Activated T-cell treated with anti-CD3 and anti-CD28 coated beads, Interleukin-2, amount 50 U/mL, for 24 hours (primary cell): ENCODE results near the gene MEGF9.
"Not testable (repeated sequence)": the region's sequence is repeated elsewhere in the genome, so short reads cannot be mapped to it uniquely, and the experiment has no call there.

Source experiments
- DNase-seq: peaks from one replicate; pipeline ENCODE4 v3.0.0-alpha.2; 2020
- H3K27ac Mint-ChIP-seq: 2 replicates; pipeline ENCODE4 v1.8.0; 2020; ENCODE audit warnings: mild to moderate bottlenecking, mixed read lengths
- H3K27me3 Mint-ChIP-seq: 2 replicates; pipeline ENCODE4 v1.8.0; 2020; ENCODE audit warnings: mixed read lengths
- H3K36me3 Mint-ChIP-seq: 2 replicates; pipeline ENCODE4 v1.8.0; 2020; ENCODE audit warnings: low read depth, mixed read lengths
- H3K4me1 Mint-ChIP-seq: 2 replicates; pipeline ENCODE4 v1.8.0; 2020; ENCODE audit warnings: low read depth, mixed read lengths
- H3K4me3 Mint-ChIP-seq: 2 replicates; pipeline ENCODE4 v1.8.0; 2020; ENCODE audit warnings: mild to moderate bottlenecking, moderate library complexity, mixed read lengths
- H3K9me3 Mint-ChIP-seq: 2 replicates; pipeline ENCODE4 v1.8.0; 2020; ENCODE audit warnings: mixed read lengths

Gene MEGF9

DNA sequence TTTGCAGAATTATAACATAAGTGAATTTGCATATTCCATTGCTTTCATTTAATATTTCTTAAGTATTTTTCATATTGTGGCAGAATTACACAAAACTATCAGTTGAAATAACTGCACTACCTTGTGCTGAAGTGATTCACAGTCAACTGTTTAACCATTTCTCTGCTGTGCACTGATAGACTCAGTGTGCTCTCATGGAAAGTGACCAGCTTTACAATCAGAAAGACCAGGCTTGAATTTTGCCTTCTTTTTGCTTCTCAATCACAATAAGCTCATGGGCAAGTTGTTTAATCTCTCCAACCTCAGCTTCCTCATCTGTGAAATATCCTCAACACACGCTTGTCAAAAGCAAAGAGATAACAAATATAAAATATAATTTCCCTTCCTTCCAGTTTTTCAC is 152.6 kb downstream of the MEGF9 start:
- H3K4me1 Mint-ChIP-seq, result peaks cover 21% of the 10 kb centered on the region
- no peaks in the 10 kb centered on the region for H3K9me3 Mint-ChIP-seq
- no peaks in the 10 kb centered on the region for H3K27me3 Mint-ChIP-seq
- H3K4me3 Mint-ChIP-seq, result no peak overlapping the region
- DNase-seq, result no peak
- peaks cover 82% of the 10 kb centered on the region for H3K36me3 Mint-ChIP-seq
- H3K27ac Mint-ChIP-seq, result no peak overlapping the region

- Mint-ChIP-seq H3K4me1 (peaks cover 7% of the 10 kb centered on the region), H3K36me3 (peaks cover 78% of the 10 kb centered on the region), H3K27ac (no peak overlapping the region), H3K9me3 (no peaks in the 10 kb centered on the region), H3K27me3 (no peaks in the 10 kb centered on the region), H3K4me3 (no peak overlapping the region)
- no peak for DNase-seq
Observed at GRCh38 chr9:120559546-120559945, 154.7 kb downstream of the MEGF9 start.

- Mint-ChIP-seq H3K4me3 (no peak overlapping the region), H3K4me1 (peaks cover 7% of the 10 kb centered on the region), H3K27ac (peak overlapping the region; percentile 39), H3K9me3 (no peaks in the 10 kb centered on the region), H3K27me3 (no peaks in the 10 kb centered on the region), H3K36me3 (peaks cover 78% of the 10 kb centered on the region)
- DNase-seq, result no peak
Observed at GRCh38 chr9:120558454-120558853, 155.8 kb downstream of the MEGF9 start.

- DNase-seq, result no peak
- Mint-ChIP-seq H3K4me3 (no peak overlapping the region), H3K27me3 (no peaks in the 10 kb centered on the region), H3K9me3 (no peaks in the 10 kb centered on the region), H3K4me1 (peaks cover 7% of the 10 kb centered on the region), H3K27ac (no peak overlapping the region), H3K36me3 (peaks cover 78% of the 10 kb centered on the region)
Observed at GRCh38 chr9:120557205-120557604, 157.1 kb downstream of the MEGF9 start.

DNA sequence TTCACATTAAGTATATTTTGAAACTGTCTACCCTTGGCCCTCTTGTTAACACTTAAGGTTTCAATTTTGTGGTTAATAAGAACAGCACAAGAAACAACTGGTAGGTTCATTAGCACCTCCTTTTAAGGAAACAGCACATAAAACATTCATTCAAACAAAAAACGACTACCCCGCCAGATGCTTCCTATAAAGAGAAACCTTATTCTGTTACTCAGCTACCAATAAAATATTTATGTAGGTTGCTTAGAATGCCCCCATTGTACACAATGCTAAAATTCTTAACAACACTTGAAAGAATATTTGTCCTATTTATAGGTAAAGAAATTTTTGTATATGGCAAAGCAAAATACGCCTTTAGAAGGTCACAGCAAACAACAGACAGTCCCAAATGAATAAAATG is 157.5 kb downstream of the MEGF9 start:
- Mint-ChIP-seq H3K36me3 (peaks cover 75% of the 10 kb centered on the region), H3K27ac (no peak overlapping the region), H3K27me3 (no peaks in the 10 kb centered on the region), H3K4me3 (no peak overlapping the region), H3K4me1 (peaks cover 7% of the 10 kb centered on the region), H3K9me3 (no peaks in the 10 kb centered on the region)
- no peak for DNase-seq

- Mint-ChIP-seq H3K36me3 (peaks cover 76% of the 10 kb centered on the region), H3K4me3 (no peak overlapping the region), H3K4me1 (peaks cover 7% of the 10 kb centered on the region), H3K27ac (no peak overlapping the region), H3K27me3 (no peaks in the 10 kb centered on the region), H3K9me3 (no peaks in the 10 kb centered on the region)
- no peak for DNase-seq
Observed at GRCh38 chr9:120555839-120556238, 158.4 kb downstream of the MEGF9 start.

DNA sequence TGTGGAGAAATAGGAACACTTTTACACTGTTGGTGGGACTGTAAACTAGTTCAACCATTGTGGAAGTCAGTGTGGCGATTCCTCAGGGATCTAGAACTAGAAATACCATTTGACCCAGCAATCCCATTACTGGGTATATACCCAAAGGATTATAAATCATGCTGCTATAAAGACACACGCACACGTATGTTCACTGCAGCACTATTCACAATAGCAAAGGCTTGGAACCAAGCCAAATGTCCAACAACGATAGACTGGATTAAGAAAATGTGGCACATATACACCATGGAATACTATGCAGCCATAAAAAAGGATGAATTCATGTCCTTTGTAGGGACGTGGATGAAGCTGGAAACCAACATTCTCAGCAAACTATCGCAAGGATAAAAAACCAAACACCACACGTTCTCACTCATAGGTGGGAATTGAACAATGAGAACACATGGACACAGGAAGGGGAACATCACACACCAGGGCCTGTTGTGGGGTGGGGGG is 162.0 kb downstream of the MEGF9 start:
- not testable (repeated sequence) for H3K27me3 Mint-ChIP-seq, H3K4me1 Mint-ChIP-seq, H3K9me3 Mint-ChIP-seq, H3K4me3 Mint-ChIP-seq, H3K27ac Mint-ChIP-seq, DNase-seq
- H3K36me3 Mint-ChIP-seq, result peaks cover 90% of the 10 kb centered on the region
